Panc1 (cell line): ENCODE results near the gene PRPF4. TPM values are rescaled to one million over a fixed set of nuclear protein-coding genes. Genes with fewer than 3 reads are reported as not detected.

Experiments
- ATAC-seq: fragments of 200-7000 bp; cut with Tn5 transposase; 2 replicates; pipeline ENCODE4 v1.9.1; 2020; ENCODE audit warnings: mild to moderate bottlenecking, moderate library complexity
- BruUV-seq: library from RNA; stranded (reverse); fragments of 400-500 nt; replicated peaks from 2 replicates; lab custom pipeline; 2021; lab: Mats Ljungman, UMichigan
- CTCF ChIA-PET: fragments of 300-600 bp; sonication (Branson Sonifier 250); formaldehyde crosslinking; loops from one replicate; lab custom pipeline; 2022; ENCODE audit warnings: antibody characterized with exemption; lab: Charles Lee
- POLR2A ChIA-PET: fragments of 300-600 bp; sonication (Branson Sonifier 250); formaldehyde crosslinking; loops from one replicate; lab custom pipeline; 2022; ENCODE audit warnings: antibody characterized with exemption; lab: Charles Lee
- DNase-seq: peaks from one replicate; pipeline ENCODE4 v3.0.0-alpha.2; 2010; ENCODE audit warnings: low read depth, low spot score
- H3K27ac ChIP-seq: 2 replicates; pipeline ENCODE4 v1.5.1; 2011; ENCODE audit warnings: mild to moderate bottlenecking, low read length, inconsistent platforms
- H3K27me3 ChIP-seq: fragments of 200-500 bp; sonication (Bioruptor generic); 2 replicates; pipeline ENCODE4 v1.6.0; 2014; ENCODE audit warnings: low read length, inconsistent platforms; ENCODE audit not compliant: control insufficient read depth, insufficient read depth
- H3K36me3 ChIP-seq: fragments of 200-500 bp; sonication (Bioruptor generic); 2 replicates; pipeline ENCODE4 v1.5.1; 2014; ENCODE audit warnings: inconsistent platforms, mild to moderate bottlenecking, low read length, moderate library complexity; ENCODE audit not compliant: control insufficient read depth, insufficient read depth
- H3K4me1 ChIP-seq: 2 replicates; pipeline ENCODE4 v1.5.1; 2011; ENCODE audit warnings: inconsistent platforms, mild to moderate bottlenecking, low read length, moderate library complexity; ENCODE audit not compliant: control insufficient read depth, insufficient read depth
- H3K4me3 ChIP-seq, 2 experiments: 2 replicates each; pipeline ENCODE4 v1.5.1; 2011 to 2012; ENCODE audit warnings: low read depth in 2 of 2, low read length in 2 of 2, mild to moderate bottlenecking in 2 of 2, inconsistent platforms in 1 of 2, moderate library complexity in 1 of 2
- H3K9me3 ChIP-seq: fragments of 200-500 bp; sonication (Bioruptor generic); 2 replicates; pipeline ENCODE4 v1.5.1; 2014; ENCODE audit warnings: low read depth, mild to moderate bottlenecking, inconsistent platforms, low read length, moderate library complexity; ENCODE audit not compliant: control insufficient read depth, insufficient read depth
- POLR2AphosphoS5 ChIP-seq: IDR thresholded peaks from 2 replicates; pipeline ENCODE4 v1.6.1; 2012; ENCODE audit warnings: mild to moderate bottlenecking, low read depth, low read length, moderate library complexity
- SIN3A ChIP-seq: IDR thresholded peaks from 2 replicates; pipeline ENCODE4 v1.6.1; 2012; ENCODE audit warnings: low read depth, mild to moderate bottlenecking, low read length, moderate library complexity, borderline replicate concordance; ENCODE audit not compliant: insufficient read depth
- TCF7L2 ChIP-seq: IDR thresholded peaks from 2 replicates; pipeline ENCODE4 v1.6.1; 2011; ENCODE audit warnings: mild to moderate bottlenecking, low read depth, low read length, inconsistent platforms
- in situ Hi-C: cut with HindIII; loops from 2 replicates; pipeline ENCODE4 v1.10.0; 2016; ENCODE audit warnings: low sequenced_read_pairs, low pct_unique_long_range_greater_than_20kb
- intact Hi-C: fragments of 100-400 bp; cut with micrococcal nuclease; formaldehyde crosslinking; loops from one replicate; pipeline ENCODE4 v1.10.0; 2022; ENCODE audit not compliant: unreplicated experiment
- total RNA-seq: library from RNA; stranded (reverse); gene quantifications from one replicate; pipeline ENCODE4 v1.2.1, GENCODE V29; 2021; ENCODE audit not compliant: unreplicated experiment
- TF ChIP-seq, protein P1 (sequence below), 2 experiments: IDR thresholded peaks; 2 replicates each; pipeline ENCODE4 v1.6.1; 2011 to 2012; ENCODE audit warnings: low read depth in 2 of 2, control low read depth in 1 of 2, low read length in 1 of 2, mild to moderate bottlenecking in 1 of 2, moderate library complexity in 1 of 2; ENCODE audit not compliant: insufficient read depth in 1 of 2
- TF ChIP-seq, protein P2 (sequence below): fragments of 450-650 bp; IDR thresholded peaks from 2 replicates; pipeline ENCODE4 v1.5.1; 2017; ENCODE audit warnings: mild to moderate bottlenecking

Gene PRPF4
- total RNA-seq, 1 experiment from 2014 or later = 28.9 TPM

DNA sequence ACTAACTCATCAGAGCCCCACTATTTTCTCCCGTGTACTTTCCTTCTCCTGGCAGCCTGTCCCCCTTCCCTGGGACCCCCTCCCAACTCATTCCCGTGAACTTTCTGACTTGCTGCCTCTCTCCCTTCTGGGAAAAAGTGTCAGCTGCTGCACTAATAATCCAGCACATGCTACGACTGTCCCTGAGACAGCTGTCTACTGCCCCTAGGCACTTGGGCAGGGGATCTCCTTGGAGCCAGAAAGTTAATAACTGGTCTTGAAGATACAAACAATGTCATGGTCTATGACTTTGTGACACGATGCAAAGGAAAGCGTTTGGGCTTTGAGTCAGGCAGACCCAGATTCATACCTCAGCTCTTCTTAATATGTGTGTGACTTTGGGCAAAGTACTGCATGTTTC lies 37.8 kb downstream of the PRPF4 start:
- ChIA-PET POLR2A (no interaction called here), CTCF (no interaction called here)
- in situ Hi-C loops (no loop called here), intact Hi-C loops (no loop called here)
- no TSS peak for BruUV-seq
- Histone ChIP-seq H3K36me3 (no peaks in the 10 kb centered on the region), H3K27ac (no peak overlapping the region), H3K27me3 (no peaks in the 10 kb centered on the region), H3K9me3 (no peaks in the 10 kb centered on the region), H3K4me1 (no peaks in the 10 kb centered on the region), H3K4me3 (no peak overlapping the region)
- ATAC-seq = no peak
- DNase-seq = no peak
- TF ChIP-seq SIN3A = no peak
- TF ChIP-seq, protein P1, sequence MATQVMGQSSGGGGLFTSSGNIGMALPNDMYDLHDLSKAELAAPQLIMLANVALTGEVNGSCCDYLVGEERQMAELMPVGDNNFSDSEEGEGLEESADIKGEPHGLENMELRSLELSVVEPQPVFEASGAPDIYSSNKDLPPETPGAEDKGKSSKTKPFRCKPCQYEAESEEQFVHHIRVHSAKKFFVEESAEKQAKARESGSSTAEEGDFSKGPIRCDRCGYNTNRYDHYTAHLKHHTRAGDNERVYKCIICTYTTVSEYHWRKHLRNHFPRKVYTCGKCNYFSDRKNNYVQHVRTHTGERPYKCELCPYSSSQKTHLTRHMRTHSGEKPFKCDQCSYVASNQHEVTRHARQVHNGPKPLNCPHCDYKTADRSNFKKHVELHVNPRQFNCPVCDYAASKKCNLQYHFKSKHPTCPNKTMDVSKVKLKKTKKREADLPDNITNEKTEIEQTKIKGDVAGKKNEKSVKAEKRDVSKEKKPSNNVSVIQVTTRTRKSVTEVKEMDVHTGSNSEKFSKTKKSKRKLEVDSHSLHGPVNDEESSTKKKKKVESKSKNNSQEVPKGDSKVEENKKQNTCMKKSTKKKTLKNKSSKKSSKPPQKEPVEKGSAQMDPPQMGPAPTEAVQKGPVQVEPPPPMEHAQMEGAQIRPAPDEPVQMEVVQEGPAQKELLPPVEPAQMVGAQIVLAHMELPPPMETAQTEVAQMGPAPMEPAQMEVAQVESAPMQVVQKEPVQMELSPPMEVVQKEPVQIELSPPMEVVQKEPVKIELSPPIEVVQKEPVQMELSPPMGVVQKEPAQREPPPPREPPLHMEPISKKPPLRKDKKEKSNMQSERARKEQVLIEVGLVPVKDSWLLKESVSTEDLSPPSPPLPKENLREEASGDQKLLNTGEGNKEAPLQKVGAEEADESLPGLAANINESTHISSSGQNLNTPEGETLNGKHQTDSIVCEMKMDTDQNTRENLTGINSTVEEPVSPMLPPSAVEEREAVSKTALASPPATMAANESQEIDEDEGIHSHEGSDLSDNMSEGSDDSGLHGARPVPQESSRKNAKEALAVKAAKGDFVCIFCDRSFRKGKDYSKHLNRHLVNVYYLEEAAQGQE (IDR thresholded peaks at IDR 0.05; ENCODE audit: insufficient read depth in 1 of 2, low read depth in 2 of 2, low read length in 1 of 2) = no peak

DNA sequence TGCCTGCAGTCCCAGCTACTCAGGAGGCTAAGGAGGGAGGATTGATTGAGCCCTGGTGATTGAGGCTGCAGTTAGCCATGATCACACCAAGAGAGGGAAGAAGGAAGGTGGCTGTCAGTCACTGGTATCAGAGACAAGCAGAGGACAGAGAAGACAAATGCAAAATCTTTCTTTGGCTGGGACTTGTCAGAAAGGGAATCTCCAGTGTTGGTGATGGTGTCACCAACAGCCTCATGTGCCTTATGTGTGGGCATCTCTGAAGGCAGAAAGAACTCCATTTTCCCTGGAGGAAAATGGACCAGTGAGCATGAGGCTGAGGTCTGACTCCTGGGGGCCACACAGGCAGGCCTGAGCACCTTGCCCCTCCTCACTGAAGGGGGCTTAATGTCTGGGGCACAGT lies 39.8 kb downstream of the PRPF4 start:
- ATAC-seq (no peak), DNase-seq (no peak)
- no peaks in the 10 kb centered on the region for H3K9me3 ChIP-seq
- H3K4me3 ChIP-seq = no peak overlapping the region
- no peaks in the 10 kb centered on the region for H3K27me3 ChIP-seq
- CTCF ChIA-PET = no interaction called here
- intact Hi-C loops (no loop called here), in situ Hi-C loops (no loop called here)
- POLR2A ChIA-PET = no interaction called here
- no peak overlapping the region for H3K27ac ChIP-seq
- H3K36me3 ChIP-seq = no peaks in the 10 kb centered on the region
- TF ChIP-seq POLR2AphosphoS5 = no peak
- TF ChIP-seq, protein P1 (IDR thresholded peaks at IDR 0.05; ENCODE audit: insufficient read depth in 1 of 2, low read depth in 2 of 2, low read length in 1 of 2) = no peak
- no peak for TF ChIP-seq TCF7L2
- TF ChIP-seq, protein P2, sequence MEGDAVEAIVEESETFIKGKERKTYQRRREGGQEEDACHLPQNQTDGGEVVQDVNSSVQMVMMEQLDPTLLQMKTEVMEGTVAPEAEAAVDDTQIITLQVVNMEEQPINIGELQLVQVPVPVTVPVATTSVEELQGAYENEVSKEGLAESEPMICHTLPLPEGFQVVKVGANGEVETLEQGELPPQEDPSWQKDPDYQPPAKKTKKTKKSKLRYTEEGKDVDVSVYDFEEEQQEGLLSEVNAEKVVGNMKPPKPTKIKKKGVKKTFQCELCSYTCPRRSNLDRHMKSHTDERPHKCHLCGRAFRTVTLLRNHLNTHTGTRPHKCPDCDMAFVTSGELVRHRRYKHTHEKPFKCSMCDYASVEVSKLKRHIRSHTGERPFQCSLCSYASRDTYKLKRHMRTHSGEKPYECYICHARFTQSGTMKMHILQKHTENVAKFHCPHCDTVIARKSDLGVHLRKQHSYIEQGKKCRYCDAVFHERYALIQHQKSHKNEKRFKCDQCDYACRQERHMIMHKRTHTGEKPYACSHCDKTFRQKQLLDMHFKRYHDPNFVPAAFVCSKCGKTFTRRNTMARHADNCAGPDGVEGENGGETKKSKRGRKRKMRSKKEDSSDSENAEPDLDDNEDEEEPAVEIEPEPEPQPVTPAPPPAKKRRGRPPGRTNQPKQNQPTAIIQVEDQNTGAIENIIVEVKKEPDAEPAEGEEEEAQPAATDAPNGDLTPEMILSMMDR = no peak
- TF ChIP-seq SIN3A = no peak
- no peaks in the 10 kb centered on the region for H3K4me1 ChIP-seq
- no TSS peak for BruUV-seq
